HCT116 (cell line): ENCODE results near the gene MPHOSPH10. TPM values are rescaled to one million over a fixed set of nuclear protein-coding genes. Genes with fewer than 3 reads are reported as not detected.

Experiments
- ATAC-seq: fragments of 200-7000 bp; cut with Tn5 transposase; 2 replicates; pipeline ENCODE4 v1.9.1; 2020; ENCODE audit warnings: mild to moderate bottlenecking, moderate library complexity
- BruUV-seq: library from RNA; stranded (reverse); fragments of 400-500 nt; replicated peaks from 2 replicates; lab custom pipeline; 2021; lab: Mats Ljungman, UMichigan
- CTCF ChIA-PET: fragments of 300-600 bp; sonication (Branson Sonifier 250); formaldehyde crosslinking; loops from one replicate; lab custom pipeline; 2021; ENCODE audit warnings: antibody characterized with exemption; lab: Charles Lee
- POLR2A ChIA-PET: fragments of 300-600, 350-600 bp; sonication (Branson Sonifier 250); formaldehyde crosslinking; loops from one replicate; lab custom pipeline; 2021; ENCODE audit warnings: antibody characterized with exemption; lab: Charles Lee
- RAD21 ChIA-PET, 2 experiments: fragments of 300-600 bp; sonication (Branson Sonifier 250); formaldehyde crosslinking; loops; one replicate each; lab custom pipeline; 2023; ENCODE audit warnings: low total read pairs in 2 of 2; ENCODE audit not compliant: uncharacterized antibody in 2 of 2, unreplicated experiment in 2 of 2, low non-redundant PET in 1 of 2; lab: Charles Lee
- DNase-seq: peaks from one replicate; pipeline ENCODE4 v3.0.0-alpha.2; 2010; ENCODE audit warnings: low read depth, low spot score
- H2AFZ ChIP-seq: fragments of 200-600 bp; shearing (Covaris generic), sonication (generic); 2 replicates; pipeline ENCODE4 v1.6.1; 2017; ENCODE audit warnings: low read depth, mixed run types, mixed read lengths, antibody characterized with exemption, low read length; ENCODE audit not compliant: poor library complexity, severe bottlenecking
- H3K27ac ChIP-seq: 2 replicates; pipeline ENCODE4 v1.5.1; 2012; ENCODE audit warnings: low read depth, low read length
- H3K27me3 ChIP-seq: fragments of 200-600 bp; sonication (generic); 2 replicates; pipeline ENCODE4 v1.6.1; 2016; ENCODE audit warnings: mixed run types, low read length, mixed read lengths; ENCODE audit not compliant: insufficient read depth
- H3K36me3 ChIP-seq, 2 experiments: fragments of 200-500 bp in 1 of 2; fragments of 200-600 bp in 1 of 2; sonication (Bioruptor generic) in 1 of 2; sonication (generic) in 1 of 2; 2 replicates each; pipeline versions ENCODE4 v1.5.1 to v1.6.1; 2014 to 2016; ENCODE audit warnings: low read length in 2 of 2, inconsistent platforms in 1 of 2, mixed read lengths in 1 of 2, mixed run types in 1 of 2; ENCODE audit not compliant: insufficient read depth in 2 of 2, control insufficient read depth in 1 of 2
- H3K4me1 ChIP-seq, 2 experiments: fragments of 200-600 bp in 1 of 2; sonication (generic) in 1 of 2; 2 replicates each; pipeline versions ENCODE4 v1.5.1 to v1.6.1; 2012 to 2017; ENCODE audit warnings: low read length in 2 of 2, inconsistent platforms in 1 of 2, mild to moderate bottlenecking in 1 of 2, mixed read lengths in 1 of 2, mixed run types in 1 of 2, moderate library complexity in 1 of 2; ENCODE audit not compliant: insufficient read depth in 2 of 2, control insufficient read depth in 1 of 2
- H3K4me2 ChIP-seq: fragments of 200-600 bp; sonication (generic); 2 replicates; pipeline ENCODE4 v1.6.1; 2017; ENCODE audit warnings: mixed run types, low read length, mixed read lengths
- H3K4me3 ChIP-seq, 2 experiments: fragments of 200-600 bp in 1 of 2; sonication (generic) in 1 of 2; replicated peaks in 1 of 2; 2 replicates each; pipeline ENCODE4 v1.5.1; 2011 to 2016; ENCODE audit warnings: low read length in 2 of 2, control low read depth in 1 of 2, low read depth in 1 of 2, mild to moderate bottlenecking in 1 of 2, mixed read lengths in 1 of 2, mixed run types in 1 of 2
- H3K79me2 ChIP-seq: fragments of 200-600 bp; sonication (generic); 2 replicates; pipeline ENCODE4 v1.6.1; 2017; ENCODE audit warnings: mild to moderate bottlenecking, mixed run types, low read length, moderate library complexity, mixed read lengths; ENCODE audit not compliant: insufficient read depth
- H3K9ac ChIP-seq: fragments of 200-600 bp; sonication (generic); 2 replicates; pipeline ENCODE4 v1.6.1; 2016; ENCODE audit warnings: low read length, mixed read lengths
- H3K9me2 ChIP-seq: fragments of 200-600 bp; sonication (generic), shearing (Covaris generic); 2 replicates; pipeline ENCODE4 v1.6.1; 2017; ENCODE audit warnings: mixed run types, mild to moderate bottlenecking, moderate library complexity; ENCODE audit not compliant: insufficient read depth
- H3K9me3 ChIP-seq, 2 experiments: fragments of 200-500 bp in 1 of 2; fragments of 200-600 bp in 1 of 2; sonication (Bioruptor generic) in 1 of 2; sonication (generic) in 1 of 2; 2 replicates each; pipeline ENCODE4 v1.6.1; 2014 to 2017; ENCODE audit warnings: low read length in 2 of 2, mixed read lengths in 2 of 2, inconsistent platforms in 1 of 2, low read depth in 1 of 2, mild to moderate bottlenecking in 1 of 2, mixed run types in 1 of 2, moderate library complexity in 1 of 2; ENCODE audit not compliant: control insufficient read depth in 1 of 2, insufficient read depth in 1 of 2
- H4K20me1 ChIP-seq: fragments of 200-600 bp; sonication (generic), shearing (Covaris generic); 2 replicates; pipeline ENCODE4 v1.6.1; 2017; ENCODE audit warnings: mixed run types, mild to moderate bottlenecking, moderate library complexity; ENCODE audit not compliant: insufficient read depth
- CEBPB ChIP-seq: IDR thresholded peaks from 2 replicates; pipeline ENCODE4 v1.6.1; 2012; ENCODE audit warnings: low read depth
- EGR1 ChIP-seq: IDR thresholded peaks from 2 replicates; pipeline ENCODE4 v1.6.1; 2012; ENCODE audit warnings: low read depth
- ELF1 ChIP-seq: IDR thresholded peaks from 2 replicates; pipeline ENCODE4 v1.6.1; 2012; ENCODE audit warnings: low read depth, borderline replicate concordance
- JUND ChIP-seq: IDR thresholded peaks from 2 replicates; pipeline ENCODE4 v1.6.1; 2012
- POLR2A ChIP-seq: IDR thresholded peaks from 2 replicates; pipeline ENCODE4 v1.7.0; 2011; ENCODE audit warnings: borderline replicate concordance; ENCODE audit not compliant: insufficient read depth, insufficient read length; ENCODE audit errors: extremely low read depth
- RAD21 ChIP-seq: IDR thresholded peaks from 2 replicates; pipeline ENCODE4 v1.6.1; 2012; ENCODE audit warnings: low read depth, mild to moderate bottlenecking
- TCF7L2 ChIP-seq: IDR thresholded peaks from 2 replicates; pipeline ENCODE4 v1.7.0; 2011; ENCODE audit warnings: borderline replicate concordance, inconsistent platforms; ENCODE audit not compliant: insufficient read depth, insufficient read length; ENCODE audit errors: extremely low read depth
- intact Hi-C: fragments of 100-400 bp; cut with micrococcal nuclease; formaldehyde crosslinking; loops from 2 replicates; pipeline ENCODE4 v1.10.0; 2022
- total RNA-seq: library from RNA; stranded (reverse); gene quantifications from one replicate; pipeline ENCODE4 v1.2.1, GENCODE V29; 2021; ENCODE audit not compliant: unreplicated experiment
- TF ChIP-seq, protein P1 (sequence below): IDR thresholded peaks from 2 replicates; pipeline ENCODE4 v1.6.1; 2011; ENCODE audit warnings: mild to moderate bottlenecking, low read length, moderate library complexity; ENCODE audit not compliant: insufficient replicate concordance; ENCODE audit errors: extremely low read depth
- TF ChIP-seq, protein P2 (sequence below): IDR thresholded peaks from 2 replicates; pipeline ENCODE4 v1.6.1; 2012; ENCODE audit warnings: low read depth
- TF ChIP-seq, protein P3 (sequence below), 3 experiments: fragments of 200-600 bp in 1 of 3; sonication (generic) in 1 of 3; IDR thresholded peaks in 2 of 3; conservative IDR thresholded peaks in 1 of 3; 2 replicates each; pipeline ENCODE4 v1.5.1; 2012 to 2017; ENCODE audit warnings: low read depth in 2 of 3, low read length in 2 of 3, antibody characterized with exemption in 1 of 3, borderline replicate concordance in 1 of 3, control low read depth in 1 of 3, mild to moderate bottlenecking in 1 of 3, mixed read lengths in 1 of 3, mixed run types in 1 of 3, moderate library complexity in 1 of 3; ENCODE audit not compliant: insufficient read depth in 1 of 3

The MPHOSPH10 gene
- total RNA-seq, 1 experiment from 2014 or later = 36.7 TPM

DNA sequence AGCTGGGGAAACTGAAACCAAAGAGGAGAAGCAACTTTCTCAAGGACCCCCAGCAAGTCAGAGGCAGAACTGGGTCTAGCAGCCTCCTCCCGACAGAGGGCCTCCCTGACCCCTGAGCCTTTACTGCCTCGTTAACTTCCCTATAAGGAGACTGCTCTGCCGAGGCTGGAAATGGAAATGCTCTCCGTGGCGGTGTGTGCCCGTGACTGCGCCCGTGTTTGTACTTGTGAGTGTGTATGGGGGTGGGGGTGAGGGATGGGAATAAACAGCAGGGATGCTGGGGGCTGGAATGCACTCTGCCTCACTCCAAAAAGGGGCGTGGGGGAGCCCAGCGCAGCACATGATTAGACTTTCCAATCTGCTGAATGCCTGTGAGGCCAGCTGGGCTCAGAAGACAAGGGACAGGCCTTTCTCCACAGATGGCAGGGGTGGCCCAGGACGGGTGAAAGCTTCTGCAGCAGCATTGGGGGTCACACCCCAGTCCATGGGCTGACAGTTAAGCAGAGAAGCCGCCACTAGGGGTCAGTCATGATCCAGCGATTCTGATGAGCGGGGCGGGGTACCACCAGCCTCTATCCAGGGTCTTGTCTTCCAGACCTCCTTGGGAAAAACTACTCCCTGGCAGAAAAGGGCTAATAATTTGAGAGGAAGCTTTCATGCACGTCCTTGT, 26.8 kb downstream of the MPHOSPH10 start:
- ATAC-seq = peak; percentile 91

DNA sequence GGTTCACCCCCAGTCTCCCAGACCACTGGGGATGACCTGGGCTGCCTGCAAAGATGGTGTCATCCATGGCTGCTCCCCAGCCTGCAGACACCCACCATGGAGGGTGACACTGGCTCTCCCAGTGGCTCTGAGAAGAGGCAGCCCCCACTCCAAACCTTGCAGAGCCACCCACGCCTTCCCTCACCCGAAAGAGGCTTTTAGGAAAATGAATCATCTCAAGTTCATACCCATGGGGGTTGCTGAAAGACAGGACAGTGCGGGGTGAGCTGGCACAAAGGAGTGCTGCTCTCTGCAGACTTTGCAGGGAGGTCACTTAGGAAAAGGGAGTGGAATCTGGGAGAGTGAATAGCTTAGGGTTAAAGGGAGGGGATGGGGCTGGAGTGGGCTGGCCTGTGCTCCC, 36.4 kb downstream of the MPHOSPH10 start:
- CTCF ChIA-PET = no interaction called here
- no peak for DNase-seq
- BruUV-seq = no TSS peak
- TF ChIP-seq POLR2A = no peak
- no peak for TF ChIP-seq EGR1
- no peak for TF ChIP-seq TCF7L2
- no peak for TF ChIP-seq CEBPB
- TF ChIP-seq, protein P1, sequence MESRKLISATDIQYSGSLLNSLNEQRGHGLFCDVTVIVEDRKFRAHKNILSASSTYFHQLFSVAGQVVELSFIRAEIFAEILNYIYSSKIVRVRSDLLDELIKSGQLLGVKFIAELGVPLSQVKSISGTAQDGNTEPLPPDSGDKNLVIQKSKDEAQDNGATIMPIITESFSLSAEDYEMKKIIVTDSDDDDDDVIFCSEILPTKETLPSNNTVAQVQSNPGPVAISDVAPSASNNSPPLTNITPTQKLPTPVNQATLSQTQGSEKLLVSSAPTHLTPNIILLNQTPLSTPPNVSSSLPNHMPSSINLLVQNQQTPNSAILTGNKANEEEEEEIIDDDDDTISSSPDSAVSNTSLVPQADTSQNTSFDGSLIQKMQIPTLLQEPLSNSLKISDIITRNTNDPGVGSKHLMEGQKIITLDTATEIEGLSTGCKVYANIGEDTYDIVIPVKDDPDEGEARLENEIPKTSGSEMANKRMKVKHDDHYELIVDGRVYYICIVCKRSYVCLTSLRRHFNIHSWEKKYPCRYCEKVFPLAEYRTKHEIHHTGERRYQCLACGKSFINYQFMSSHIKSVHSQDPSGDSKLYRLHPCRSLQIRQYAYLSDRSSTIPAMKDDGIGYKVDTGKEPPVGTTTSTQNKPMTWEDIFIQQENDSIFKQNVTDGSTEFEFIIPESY = no peak
- TF ChIP-seq, protein P2, sequence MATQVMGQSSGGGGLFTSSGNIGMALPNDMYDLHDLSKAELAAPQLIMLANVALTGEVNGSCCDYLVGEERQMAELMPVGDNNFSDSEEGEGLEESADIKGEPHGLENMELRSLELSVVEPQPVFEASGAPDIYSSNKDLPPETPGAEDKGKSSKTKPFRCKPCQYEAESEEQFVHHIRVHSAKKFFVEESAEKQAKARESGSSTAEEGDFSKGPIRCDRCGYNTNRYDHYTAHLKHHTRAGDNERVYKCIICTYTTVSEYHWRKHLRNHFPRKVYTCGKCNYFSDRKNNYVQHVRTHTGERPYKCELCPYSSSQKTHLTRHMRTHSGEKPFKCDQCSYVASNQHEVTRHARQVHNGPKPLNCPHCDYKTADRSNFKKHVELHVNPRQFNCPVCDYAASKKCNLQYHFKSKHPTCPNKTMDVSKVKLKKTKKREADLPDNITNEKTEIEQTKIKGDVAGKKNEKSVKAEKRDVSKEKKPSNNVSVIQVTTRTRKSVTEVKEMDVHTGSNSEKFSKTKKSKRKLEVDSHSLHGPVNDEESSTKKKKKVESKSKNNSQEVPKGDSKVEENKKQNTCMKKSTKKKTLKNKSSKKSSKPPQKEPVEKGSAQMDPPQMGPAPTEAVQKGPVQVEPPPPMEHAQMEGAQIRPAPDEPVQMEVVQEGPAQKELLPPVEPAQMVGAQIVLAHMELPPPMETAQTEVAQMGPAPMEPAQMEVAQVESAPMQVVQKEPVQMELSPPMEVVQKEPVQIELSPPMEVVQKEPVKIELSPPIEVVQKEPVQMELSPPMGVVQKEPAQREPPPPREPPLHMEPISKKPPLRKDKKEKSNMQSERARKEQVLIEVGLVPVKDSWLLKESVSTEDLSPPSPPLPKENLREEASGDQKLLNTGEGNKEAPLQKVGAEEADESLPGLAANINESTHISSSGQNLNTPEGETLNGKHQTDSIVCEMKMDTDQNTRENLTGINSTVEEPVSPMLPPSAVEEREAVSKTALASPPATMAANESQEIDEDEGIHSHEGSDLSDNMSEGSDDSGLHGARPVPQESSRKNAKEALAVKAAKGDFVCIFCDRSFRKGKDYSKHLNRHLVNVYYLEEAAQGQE = no peak
- no peak for TF ChIP-seq JUND

More for the DNA sequence above, 26.8 kb downstream of the MPHOSPH10 start:
- Histone ChIP-seq H4K20me1 (no peaks in the 10 kb centered on the region), H3K79me2 (no peaks in the 10 kb centered on the region), H2AFZ (no peak overlapping the region), H3K9ac (no peak overlapping the region), H3K9me3 (no peaks in the 10 kb centered on the region), H3K4me1 (no peaks in the 10 kb centered on the region), H3K27me3 (no peaks in the 10 kb centered on the region), H3K27ac (no peak overlapping the region), H3K4me2 (peak overlapping the region; percentile 29; the same call in 1 of the 2 replicates), H3K9me2 (no peaks in the 10 kb centered on the region), H3K36me3 (no peaks in the 10 kb centered on the region), H3K4me3 (no peak overlapping the region)
- ChIA-PET POLR2A (no interaction called here), RAD21 (no interaction called here), CTCF (interaction anchor here (1.1 to 3.5 kb wide), 3 partner anchors 57 to 142 kb away, joined by 4 to 16 read pairs (median 8); no protein-coding TSS in a partner anchor)
- no TSS peak for BruUV-seq
- DNase-seq = peak; percentile 19
- intact Hi-C loops = loop anchor here (1.0 to 2.0 kb wide), 2 partner anchors 126 to 353 kb away; no protein-coding TSS in a partner anchor
- TF ChIP-seq, protein P3, sequence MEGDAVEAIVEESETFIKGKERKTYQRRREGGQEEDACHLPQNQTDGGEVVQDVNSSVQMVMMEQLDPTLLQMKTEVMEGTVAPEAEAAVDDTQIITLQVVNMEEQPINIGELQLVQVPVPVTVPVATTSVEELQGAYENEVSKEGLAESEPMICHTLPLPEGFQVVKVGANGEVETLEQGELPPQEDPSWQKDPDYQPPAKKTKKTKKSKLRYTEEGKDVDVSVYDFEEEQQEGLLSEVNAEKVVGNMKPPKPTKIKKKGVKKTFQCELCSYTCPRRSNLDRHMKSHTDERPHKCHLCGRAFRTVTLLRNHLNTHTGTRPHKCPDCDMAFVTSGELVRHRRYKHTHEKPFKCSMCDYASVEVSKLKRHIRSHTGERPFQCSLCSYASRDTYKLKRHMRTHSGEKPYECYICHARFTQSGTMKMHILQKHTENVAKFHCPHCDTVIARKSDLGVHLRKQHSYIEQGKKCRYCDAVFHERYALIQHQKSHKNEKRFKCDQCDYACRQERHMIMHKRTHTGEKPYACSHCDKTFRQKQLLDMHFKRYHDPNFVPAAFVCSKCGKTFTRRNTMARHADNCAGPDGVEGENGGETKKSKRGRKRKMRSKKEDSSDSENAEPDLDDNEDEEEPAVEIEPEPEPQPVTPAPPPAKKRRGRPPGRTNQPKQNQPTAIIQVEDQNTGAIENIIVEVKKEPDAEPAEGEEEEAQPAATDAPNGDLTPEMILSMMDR (IDR thresholded peaks at IDR 0.05 in 2 of 3, conservative IDR thresholded peaks at IDR 0.05 in 1 of 3; ENCODE audit: borderline replicate concordance in 1 of 3, insufficient read depth in 1 of 3, low read depth in 2 of 3, low read length in 2 of 3) = peak; percentile 52 to 79 (median 78); a peak in 5 of 6 replicates
- TF ChIP-seq ELF1 (no peak), RAD21 (peak; percentile 80)

More for the DNA sequence above, 36.4 kb downstream of the MPHOSPH10 start:
- Histone ChIP-seq H2AFZ (no peak overlapping the region), H3K27ac (no peak overlapping the region), H3K36me3 (no peaks in the 10 kb centered on the region), H3K27me3 (no peaks in the 10 kb centered on the region), H3K9me3 (no peaks in the 10 kb centered on the region), H3K4me2 (no peak overlapping the region), H3K9ac (no peak overlapping the region), H3K9me2 (no peaks in the 10 kb centered on the region), H3K4me1 (no peaks in the 10 kb centered on the region), H3K79me2 (no peaks in the 10 kb centered on the region), H4K20me1 (no peaks in the 10 kb centered on the region), H3K4me3 (no peak overlapping the region)
- ChIA-PET RAD21 (no interaction called here), POLR2A (no interaction called here)
- intact Hi-C loops = no loop called here
- no peak for ATAC-seq
